HG03558 (cell line): ENCODE results near the gene GGNBP2.

Experiments
- ATAC-seq: cut with Tn5 transposase; IDR thresholded peaks from one replicate; pipeline ENCODE4 v1.9.1; 2021; ENCODE audit warnings: moderate number of reproducible peaks; ENCODE audit not compliant: unreplicated experiment; ENCODE audit errors: extremely low read depth

The GGNBP2 gene

GRCh38 chr17:36627101-36627500 is 82.4 kb downstream of the GGNBP2 start:
- no peak for ATAC-seq

GRCh38 chr17:36628576-36628975 is 83.9 kb downstream of the GGNBP2 start:
- ATAC-seq, result no peak

GRCh38 chr17:36629252-36629847 is 84.6 kb downstream of the GGNBP2 start:
- no peak for ATAC-seq

- ATAC-seq, result no peak
These were observed 85.3 kb downstream of the GGNBP2 start for GRCh38 chr17:36629970-36630502.

- ATAC-seq, result no peak
These were observed 86.3 kb downstream of the GGNBP2 start for GRCh38 chr17:36631022-36631421.

- ATAC-seq, result no peak
These were observed 88.4 kb downstream of the GGNBP2 start for GRCh38 chr17:36632916-36633771.
